GF-D8 (cell line): ENCODE measurements around the gene INPPL1.
"Not testable (repeated sequence)": the region's sequence is repeated elsewhere in the genome, so short reads cannot be mapped to it uniquely, and the experiment has no call there.

Experiments
- DNase-seq: peaks from one replicate; lab custom pipeline; 2025; lab: John Stamatoyannopoulos, UW

INPPL1 gene

DNA sequence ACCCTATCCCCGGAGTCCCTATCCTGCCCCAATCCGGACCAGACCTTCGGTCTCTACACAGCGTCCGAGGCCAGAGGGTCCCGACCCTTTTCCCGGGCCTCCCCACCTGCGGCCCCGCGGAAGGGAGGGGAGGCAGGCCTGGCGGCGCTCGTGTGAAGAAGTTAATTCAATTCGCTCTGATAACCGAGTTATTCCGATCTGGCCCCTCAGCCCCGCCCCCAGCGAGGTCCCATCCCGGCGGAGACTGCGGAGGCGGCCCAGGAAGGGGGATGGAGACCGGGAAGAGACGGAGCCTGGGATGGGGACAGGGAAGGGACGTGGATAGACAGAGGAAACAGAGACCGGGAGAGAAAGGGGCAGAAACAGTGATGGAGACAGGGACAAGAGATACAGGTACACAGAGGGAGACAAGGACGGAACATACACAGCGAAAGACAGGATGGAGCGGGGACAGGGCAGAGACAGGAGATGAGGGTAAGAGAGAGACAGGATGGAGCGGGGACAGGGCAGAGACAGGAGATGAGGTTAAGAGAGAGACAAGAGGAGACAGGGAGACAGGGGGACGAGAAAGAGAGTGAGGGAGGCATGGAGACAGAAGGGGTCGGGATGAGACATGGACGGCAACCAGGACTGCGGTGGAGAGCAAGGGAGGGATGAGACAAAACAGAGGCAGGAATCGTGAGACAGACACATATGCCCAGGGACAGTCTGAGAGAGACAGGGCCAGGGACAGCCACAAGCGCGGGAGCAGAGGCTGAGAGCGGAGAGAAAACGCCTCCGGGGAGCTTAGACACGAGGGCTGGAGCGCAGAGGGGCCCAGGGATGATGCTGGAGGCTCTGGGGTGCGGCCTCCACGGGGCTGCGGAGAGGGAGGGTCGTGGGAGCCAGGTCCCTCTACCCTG is 20.0 kb downstream of the INPPL1 start:
- DNase-seq = no peak

DNA sequence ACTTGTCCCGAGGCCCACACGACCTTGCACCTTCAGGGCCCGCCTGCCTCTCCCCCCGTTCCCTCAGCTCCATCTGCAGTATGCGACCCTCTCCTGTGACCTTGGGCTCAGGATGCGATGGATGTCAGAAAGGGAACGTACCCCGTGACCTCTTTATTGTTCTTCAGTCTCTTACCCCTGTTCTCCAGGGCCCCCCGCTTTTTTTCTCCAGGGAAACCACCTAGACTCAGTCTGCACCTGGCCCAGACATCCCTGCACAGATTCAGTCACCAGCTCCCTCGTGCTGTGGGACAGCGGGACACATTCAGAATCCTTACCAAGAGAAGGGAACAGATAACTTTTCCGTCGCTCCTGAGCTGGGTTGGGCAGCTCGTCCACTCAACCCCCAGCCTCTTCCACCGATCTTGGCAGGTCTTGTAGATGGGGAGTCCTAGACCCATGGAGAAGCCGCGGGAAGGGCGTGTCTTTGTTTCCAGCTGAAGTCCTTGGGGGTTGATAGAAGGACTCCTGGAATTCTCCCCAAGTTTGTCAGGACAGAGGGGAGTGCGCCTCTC is 20.8 kb downstream of the INPPL1 start:
- DNase-seq = no peak

DNA sequence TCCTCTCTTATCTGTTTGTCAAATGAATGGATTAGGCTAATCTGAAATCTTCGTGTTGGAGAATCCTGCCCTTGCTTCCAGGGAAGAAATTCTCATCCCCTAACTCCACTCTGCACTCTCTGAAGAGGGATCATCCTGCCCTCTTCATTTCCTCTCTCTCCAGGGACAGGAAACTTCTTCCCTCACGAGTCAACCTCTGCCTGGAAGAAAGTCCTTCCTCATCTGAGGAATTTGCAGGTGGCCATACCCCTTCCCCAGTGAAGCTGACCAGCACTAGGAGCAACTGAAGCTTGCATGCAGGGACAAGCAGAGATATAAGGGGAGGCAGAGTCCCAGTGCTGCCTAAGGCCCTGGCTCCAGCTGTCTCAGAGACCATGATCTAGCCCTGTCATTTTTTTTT is 23.0 kb downstream of the INPPL1 start:
- no peak for DNase-seq

DNA sequence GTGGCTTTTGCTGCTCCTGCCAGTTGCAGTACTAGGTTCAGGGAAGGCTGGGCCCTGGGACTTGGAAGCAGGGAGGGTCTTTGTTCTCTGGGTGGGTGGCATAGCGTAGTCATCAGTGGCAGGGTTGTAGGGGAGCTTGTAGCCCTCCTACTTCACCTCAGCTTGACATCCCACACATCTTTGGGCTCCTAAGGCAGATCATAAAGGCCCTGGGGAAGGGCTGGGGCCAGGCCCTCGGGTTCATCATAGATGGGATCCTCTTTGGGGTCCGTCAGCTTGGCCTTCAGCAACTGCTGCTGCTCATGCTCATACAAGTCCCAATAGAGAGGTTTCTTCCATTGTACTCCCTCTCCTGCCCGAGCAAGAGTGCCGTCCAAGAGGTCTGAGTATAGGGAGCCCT is 25.4 kb downstream of the INPPL1 start:
- no peak for DNase-seq

DNA sequence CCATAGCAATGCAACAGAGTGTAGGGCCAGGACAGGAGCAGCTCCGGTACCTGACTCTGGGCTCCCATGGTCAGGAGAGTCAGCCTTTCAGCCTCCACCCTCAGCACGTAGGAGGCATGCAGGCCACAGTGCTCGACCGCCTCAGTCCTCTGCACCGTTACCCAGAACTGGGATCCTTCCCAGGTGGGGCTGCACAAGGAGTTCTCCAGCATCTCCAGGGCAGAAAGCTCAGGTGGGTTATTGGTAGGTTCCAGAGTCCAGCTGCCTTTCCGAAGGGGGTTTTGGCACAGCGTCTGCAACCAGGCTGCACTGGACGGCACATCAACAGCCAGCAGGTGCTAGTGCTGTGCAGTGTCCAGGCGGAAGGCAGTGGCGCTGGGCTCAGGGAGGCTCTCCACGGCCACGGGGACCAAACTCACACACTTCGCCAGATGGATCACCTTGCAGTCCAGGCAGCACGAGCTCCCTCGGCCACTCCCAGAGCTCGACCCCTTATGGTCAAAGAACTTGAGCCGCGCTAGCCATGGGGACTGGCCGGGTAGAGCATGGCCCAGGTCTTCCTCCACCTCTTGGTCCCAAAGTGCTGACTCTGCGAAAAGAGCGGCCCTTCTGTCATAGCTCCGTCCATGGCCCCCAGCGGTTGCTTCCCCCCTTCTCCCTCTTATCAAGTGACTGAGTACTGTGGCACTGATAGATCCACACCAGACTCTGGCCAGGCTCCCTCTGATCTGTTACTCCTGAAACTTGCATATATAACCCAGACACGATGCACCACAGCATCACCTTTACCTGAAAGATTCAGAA is 26.3 kb downstream of the INPPL1 start:
- no peak for DNase-seq

DNA sequence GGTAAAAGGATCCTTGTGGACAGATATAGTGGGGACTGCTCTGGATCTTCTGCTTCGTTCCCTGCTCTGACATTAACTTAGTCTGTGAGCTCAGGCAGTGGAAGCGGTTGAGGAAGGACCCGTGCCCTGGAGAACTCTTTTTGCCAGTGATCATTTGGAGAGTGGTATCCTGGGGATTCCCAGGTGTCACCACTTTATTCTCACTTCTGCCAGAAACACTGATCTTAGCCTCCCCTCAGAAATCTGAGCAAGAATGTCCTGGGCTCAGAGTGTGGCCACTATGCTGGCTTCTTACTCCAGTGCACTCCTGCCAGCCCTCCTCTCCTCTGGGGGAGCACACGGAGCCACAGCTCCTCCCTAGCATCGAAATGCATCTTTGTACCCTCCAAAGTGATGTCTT is 27.0 kb downstream of the INPPL1 start:
- DNase-seq = no peak

DNA sequence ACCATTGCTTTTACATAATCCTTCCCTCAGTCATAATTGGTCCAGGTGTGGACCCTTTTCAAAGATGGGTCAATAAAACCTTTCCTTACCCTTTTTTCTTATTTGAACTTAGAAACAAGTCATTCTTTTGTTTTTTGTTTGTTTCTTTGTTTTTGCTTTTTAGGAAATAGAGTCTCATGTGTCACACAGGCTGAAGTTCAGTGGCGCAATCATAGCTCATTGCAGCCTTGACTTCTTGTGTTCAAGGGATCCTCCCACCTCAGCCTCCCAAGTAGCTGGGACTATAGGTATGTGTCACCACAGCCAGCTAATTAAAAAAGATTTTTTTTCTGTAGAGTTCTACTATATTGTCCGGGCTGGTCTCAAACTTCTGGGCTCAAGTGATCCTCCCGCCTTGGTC is 28.8 kb downstream of the INPPL1 start:
- no peak for DNase-seq

DNA sequence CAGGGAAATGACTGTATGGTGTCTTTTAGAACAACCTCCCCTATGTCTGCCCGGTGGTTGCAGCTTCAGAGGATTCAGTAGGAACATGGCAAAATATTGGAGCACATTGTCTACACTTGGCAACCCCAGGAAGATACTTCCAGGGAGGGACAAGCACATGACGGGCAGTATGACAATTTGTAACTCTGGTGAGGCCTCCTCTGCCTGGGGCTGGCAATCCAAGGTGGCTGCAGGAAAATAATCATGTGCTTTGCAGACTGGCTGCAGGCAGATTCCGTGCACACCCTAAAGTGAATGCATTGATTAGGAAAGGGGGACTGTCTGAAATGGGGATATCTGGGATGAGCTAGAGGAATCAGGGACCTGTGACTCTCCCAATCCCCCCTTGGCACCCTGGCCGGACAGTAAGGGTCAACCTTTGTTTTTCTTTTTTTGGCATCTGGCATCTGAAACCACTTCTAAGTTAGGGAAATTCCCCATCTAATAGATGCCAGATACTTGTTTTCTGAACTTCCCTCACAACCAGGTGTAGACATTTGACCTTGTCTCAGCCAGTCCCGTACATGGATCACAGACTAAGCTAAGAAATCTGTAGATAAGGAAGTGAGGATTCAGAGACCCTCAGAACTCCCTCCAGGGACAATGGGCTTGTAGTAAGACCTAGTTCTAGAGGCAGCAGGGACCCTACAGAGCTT is 29.9 kb downstream of the INPPL1 start:
- no peak for DNase-seq

DNA sequence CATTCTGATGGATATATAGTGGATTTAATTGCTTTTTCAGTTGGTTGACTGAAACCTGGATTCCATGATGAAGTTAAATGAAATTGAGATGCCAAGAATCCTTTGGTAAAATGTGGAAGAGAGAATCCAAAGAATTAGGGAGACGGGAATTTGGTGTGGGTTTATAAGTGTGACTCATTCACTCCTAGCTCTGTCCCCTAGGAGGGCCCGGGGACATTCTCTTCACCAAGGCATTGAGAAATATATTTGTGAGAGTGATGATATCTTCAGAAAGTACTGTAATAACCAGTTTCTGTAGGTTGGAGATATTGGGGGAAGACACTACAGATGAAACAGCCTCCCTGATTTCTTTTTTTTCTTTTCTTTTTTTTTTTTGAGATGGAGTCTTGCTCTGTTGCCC is 33.0 kb downstream of the INPPL1 start:
- no peak for DNase-seq

DNA sequence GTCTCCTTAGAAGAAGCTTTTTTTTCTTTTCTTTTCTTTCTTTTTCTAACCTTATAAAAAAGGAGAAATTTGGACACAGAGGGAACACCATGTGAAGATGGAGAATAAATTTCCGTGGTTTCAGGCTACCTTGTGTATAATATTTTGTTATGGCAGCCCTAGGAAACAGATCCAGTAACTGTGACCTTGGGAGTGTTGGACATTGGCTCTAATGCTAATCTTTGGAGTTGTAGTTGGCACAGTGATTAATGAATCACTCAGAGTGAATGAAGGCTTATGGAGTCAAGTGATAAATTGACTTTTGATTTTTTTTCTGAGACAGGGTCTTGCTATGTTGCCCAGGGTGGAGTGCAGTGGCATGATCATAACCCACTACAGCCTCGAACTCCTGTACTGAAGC is 34.9 kb downstream of the INPPL1 start:
- DNase-seq = no peak

DNA sequence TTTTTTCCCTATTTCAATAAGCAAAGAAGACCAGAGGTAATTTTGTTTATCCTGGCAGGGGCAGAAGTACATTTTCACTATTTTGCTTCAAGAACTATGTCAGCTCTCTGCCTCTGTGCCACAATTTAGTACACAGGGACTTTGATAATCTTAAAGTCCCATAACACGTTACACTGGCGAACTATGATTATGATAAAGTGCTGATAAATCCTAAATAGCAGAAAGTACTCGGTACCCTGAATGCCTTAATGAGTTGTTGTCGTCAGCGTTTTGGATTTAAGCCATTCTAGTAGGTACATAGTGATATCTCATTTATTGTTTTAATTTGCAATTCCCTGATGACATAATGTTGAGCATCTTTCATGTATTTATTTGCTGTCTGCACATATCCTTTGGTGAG is 36.0 kb downstream of the INPPL1 start:
- no peak for DNase-seq

DNA sequence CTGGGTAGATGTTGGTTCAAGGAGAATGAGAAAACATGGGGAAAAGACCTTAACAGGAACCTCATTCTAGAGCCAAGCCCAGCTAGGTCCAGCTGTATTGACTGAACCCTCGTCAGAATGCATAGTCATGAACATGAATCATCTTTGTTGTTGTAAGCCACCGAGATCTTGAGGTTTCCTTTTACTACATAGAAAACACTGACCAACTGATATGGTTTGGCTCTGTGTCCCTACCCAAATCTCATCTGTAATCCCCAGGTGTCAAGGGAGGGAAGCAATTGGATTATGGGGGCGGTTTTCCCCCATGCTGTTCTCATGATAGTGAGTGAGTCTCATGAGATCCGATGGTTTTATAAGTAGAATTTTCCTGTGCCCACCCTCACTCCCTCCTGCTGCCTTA is 38.8 kb downstream of the INPPL1 start:
- DNase-seq = no peak

DNA sequence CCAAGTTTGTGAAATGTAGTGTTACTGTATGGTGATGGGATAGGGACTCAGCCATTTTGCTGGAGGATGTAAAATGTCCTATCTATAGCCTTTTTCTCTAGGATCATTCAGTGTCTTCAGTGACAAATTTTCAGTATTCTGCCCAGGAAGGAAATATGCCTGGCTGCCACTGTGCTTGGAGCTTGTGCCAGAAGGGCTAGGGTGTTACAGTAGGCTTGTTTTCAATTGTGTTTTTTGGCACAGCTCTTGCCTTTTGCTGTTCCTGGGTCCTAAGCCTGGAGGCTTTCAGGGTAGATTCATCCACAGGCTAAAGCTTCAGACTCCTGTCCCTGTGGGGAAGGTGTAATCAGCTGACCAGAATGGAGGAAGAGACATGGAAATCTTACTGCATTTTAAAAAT is 41.4 kb downstream of the INPPL1 start:
- no peak for DNase-seq

DNA sequence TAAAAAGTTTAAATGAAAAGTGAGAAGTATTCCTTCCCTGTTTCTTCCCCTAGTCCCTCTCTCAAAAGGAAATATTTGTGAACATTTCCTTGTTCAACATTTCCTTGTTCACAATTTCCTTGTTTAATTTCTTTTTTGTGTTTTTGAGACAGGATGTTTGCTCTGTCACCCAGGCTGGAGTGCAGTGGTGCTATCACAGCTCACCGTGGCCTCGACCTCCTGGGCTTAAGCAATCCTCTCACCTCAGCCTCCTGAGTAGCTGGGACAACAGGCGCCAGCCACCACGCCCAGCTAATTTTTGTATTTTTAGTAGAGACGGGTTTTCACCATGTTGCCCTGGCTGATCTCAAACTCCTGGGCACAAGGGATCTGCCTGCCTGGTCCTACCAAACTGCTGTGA is 42.4 kb downstream of the INPPL1 start:
- DNase-seq = not testable (repeated sequence)

DNA sequence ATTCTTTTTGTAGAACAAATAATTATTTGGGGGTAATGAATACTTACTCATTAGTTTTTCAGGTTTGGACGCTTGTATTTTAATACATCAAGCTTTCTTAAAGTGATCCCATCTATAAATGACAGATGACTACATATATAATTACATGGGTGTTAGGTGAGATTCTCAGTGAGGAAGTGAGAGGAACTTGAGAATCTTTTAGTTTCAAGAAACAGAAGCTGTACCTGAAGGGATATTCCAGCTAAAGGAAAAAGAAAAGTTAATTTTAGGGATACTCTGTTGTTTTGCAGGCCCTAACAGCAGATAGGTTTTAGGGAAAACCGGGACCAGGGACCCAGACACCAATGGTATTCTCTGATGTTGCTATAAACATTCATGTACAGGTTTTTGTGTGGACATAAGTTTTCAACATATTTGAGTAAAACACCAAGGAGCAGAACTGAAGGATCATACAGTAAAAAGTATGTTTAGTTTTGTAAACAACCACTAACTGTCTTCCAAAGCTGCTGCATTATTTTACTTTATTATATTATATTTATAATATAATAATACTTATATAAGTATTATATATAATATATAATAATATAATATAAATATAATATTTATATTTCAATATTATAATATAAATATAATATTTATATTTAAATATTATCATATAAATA is 43.5 kb downstream of the INPPL1 start:
- no peak for DNase-seq

DNA sequence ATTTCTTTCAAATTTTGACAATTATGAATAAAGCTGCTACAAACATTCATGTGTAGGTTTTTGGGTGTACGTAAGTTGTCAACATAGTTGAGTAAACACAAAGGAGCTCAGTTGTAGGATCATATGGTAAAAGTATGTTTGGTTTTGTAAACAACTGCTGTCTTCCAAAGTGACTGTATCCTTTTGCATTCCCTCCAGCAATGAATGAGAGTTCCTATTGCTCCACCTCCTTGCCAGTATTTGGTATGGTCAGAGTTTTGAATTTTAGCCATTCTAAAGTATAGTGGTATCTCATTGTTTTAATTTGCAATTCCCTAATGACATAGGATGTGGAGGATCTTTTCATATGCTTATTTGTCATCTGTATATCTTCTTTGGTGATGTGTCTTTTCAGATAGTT is 47.4 kb downstream of the INPPL1 start:
- no peak for DNase-seq

DNA sequence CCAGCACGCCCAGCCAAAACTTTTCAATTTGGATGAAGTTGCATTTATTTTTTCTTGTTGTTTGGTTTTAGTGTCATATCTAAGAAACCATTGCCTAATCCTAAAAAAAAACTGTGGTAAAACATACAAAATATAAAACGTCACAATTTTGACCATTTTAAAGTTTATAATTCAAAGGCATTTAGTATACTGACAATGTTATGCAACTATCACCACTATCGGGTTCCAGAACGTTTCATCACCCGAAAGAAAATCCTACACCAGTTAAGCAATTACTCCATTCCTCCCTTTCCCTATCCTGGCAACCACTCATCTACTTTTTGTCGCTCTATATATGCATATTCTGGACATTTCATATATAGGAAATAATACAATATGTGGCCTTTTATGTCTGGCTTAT is 49.9 kb downstream of the INPPL1 start:
- DNase-seq = no peak

DNA sequence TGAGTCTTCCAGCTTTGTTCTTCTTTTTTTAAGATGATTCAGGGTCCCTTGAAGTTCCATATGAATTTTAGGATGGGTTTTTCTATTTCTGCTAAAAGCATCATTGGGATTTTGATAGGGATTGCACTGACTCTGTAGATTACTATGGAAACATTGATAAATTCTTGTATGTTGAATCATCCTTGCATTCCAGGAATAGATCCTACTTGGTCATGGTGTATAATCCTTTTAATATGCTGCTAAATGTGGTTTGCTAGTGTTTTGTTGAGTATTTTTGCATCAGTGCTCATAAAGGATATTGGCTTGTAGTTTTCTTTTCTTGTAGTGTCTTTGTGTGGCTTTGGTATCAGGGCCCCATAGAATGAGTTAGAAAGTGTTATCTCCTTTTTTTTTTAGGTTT is 54.3 kb downstream of the INPPL1 start:
- no peak for DNase-seq

DNA sequence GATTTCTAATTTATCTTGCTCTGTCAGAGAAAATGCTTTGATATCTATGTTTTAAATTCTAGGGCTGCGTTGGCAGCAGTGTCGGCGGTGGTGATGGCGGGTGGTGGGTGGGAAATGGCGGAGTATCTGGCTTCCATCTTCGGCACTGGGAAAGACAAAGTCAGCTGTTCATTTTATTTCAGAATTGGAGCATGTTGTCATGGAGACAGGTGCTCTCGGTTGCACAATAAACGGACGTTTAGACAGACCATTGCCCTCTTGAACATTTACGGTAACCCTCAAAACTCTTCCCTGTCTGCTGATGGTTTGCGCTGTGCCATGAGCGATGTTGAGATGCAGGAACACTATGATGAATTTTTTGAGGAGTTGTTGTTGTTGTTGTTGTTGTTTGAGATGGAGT is 55.5 kb downstream of the INPPL1 start:
- no peak for DNase-seq

DNA sequence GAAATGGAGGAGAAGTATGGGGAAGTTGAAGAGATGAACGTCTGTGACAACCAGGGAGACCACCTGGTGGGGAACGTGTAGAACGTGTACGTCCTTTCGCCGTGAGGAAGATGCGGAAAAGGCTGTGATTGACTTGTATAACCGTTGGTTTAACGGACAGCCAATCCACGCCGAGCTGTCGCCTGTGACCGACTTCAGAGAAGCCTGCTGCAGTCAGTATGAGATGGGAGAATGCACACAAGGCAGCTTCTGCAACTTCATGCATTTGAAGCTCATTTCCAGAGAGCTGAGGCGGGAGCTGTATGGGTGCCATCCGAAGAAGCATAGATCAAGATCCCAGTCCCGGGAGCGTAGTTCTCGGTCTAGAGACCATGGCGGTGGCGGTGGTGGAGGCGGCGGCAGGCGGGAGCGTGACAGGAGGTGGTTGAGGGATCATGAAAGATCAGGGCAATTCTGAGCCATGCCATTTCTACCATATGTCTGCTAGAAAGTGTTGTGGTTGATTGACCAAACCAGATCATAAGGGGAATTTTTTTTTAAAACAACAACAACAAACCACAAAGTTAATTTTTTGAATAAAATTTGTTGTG is 56.3 kb downstream of the INPPL1 start:
- no peak for DNase-seq

DNA sequence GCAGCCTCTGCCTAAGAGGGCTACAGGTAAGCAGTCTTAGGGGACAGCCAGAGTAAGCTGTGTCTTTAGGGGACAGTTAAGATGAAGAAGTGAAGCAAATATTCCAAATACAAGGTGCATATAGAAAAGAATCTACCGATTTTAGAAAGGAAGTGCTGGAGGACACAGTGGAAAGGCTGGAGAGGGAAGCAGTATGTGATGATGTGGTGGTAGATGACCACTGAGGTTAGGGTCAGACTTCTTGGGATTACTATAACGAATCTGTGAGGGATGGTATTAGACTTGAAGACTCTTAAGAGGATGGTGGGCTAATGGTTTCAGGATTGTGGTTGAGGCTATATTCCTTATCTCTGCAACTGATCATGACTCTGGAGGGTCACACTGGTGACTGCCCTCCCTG is 59.4 kb downstream of the INPPL1 start:
- no peak for DNase-seq

DNA sequence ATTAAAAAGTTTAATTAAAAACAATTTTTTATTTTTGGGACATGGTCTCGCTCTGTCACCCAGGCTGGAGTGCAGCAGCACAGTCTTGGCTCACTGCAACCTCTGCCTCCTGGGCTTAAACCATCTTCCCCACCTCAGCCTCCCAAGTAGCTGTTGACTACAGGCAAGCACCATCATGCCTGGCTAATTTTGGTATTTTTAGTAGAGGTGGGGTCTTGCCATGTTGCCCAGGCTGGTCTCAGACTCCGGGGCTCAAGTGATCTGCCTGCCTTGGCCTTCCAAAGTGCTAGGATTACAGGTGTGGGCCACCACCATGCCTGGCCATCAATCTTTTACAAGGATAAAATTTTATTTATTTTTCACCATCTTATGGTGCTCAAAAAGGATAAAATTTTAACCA is 62.7 kb downstream of the INPPL1 start:
- DNase-seq = no peak
